ENCODE data around the gene GABRD.
"Not testable (repeated sequence)": the region's sequence is repeated elsewhere in the genome, so short reads cannot be mapped to it uniquely, and the experiment has no call there.

The GABRD gene

GRCh38 chr1:2019172-2019543 lies at the start of gene GABRD:
Gene GABRD (plus strand): TSS chr1:2019345. CDS start chr1:2019424, 79 bp downstream.
- no peak for DNase-seq

- DNase-seq: no peak
These were observed 49.6 kb upstream of the GABRD start for GRCh38 chr1:1969505-1969900.

- DNase-seq: no peak
These were observed 49.0 kb upstream of the GABRD start for GRCh38 chr1:1969953-1970716.

- DNase-seq: no peak
These were observed 48.1 kb upstream of the GABRD start for GRCh38 chr1:1971017-1971416.

GRCh38 chr1:1971688-1972087 lies 47.5 kb upstream of the GABRD start:
- DNase-seq: no peak

- DNase-seq: no peak
These were observed 46.0 kb upstream of the GABRD start for GRCh38 chr1:1972976-1973715.

GRCh38 chr1:1973716-1974642 lies 45.2 kb upstream of the GABRD start:
- no peak for DNase-seq

- DNase-seq: no peak
These were observed 44.3 kb upstream of the GABRD start for GRCh38 chr1:1974834-1975233.

GRCh38 chr1:1975535-1975934 lies 43.6 kb upstream of the GABRD start:
- DNase-seq: no peak

GRCh38 chr1:1976031-1976430 lies 43.1 kb upstream of the GABRD start:
- no peak for DNase-seq

GRCh38 chr1:1978108-1978507 lies 41.0 kb upstream of the GABRD start:
- no peak for DNase-seq

GRCh38 chr1:1978690-1979481 lies 40.3 kb upstream of the GABRD start:
- DNase-seq: not testable (repeated sequence)

GRCh38 chr1:1979482-1980165 lies 39.5 kb upstream of the GABRD start:
- DNase-seq: no peak

GRCh38 chr1:1980467-1981141 lies 38.5 kb upstream of the GABRD start:
- DNase-seq: no peak

- no peak for DNase-seq
These were observed 38.0 kb upstream of the GABRD start for GRCh38 chr1:1981142-1981500.

GRCh38 chr1:1981631-1982327 lies 37.4 kb upstream of the GABRD start:
- not testable (repeated sequence) for DNase-seq

GRCh38 chr1:1982379-1983232 lies 36.5 kb upstream of the GABRD start:
- DNase-seq: no peak

GRCh38 chr1:1984560-1985070 lies 34.5 kb upstream of the GABRD start:
- DNase-seq: no peak

- no peak for DNase-seq
These were observed 33.6 kb upstream of the GABRD start for GRCh38 chr1:1985375-1986050.
